Activated CD4-positive, alpha-beta memory T cell treated with anti-CD3 and anti-CD28 coated beads, Interleukin-2, amount 10 ng/mL, durations not matched to agents 7 days and 5 days (primary cell): ENCODE measurements around the gene SLC18A3. TPM values are rescaled to one million over a fixed set of nuclear protein-coding genes. Genes with fewer than 3 reads are reported as not detected.

Source experiments
- CTCF ChIA-PET: fragments of 350-600 bp; sonication (Branson Sonifier 250); formaldehyde crosslinking; loops from one replicate; lab custom pipeline; 2021; ENCODE audit warnings: antibody characterized with exemption, inconsistent platforms; lab: Charles Lee
- POLR2A ChIA-PET: fragments of 350-600 bp; sonication (Branson Sonifier 250); formaldehyde crosslinking; loops from one replicate; lab custom pipeline; 2021; ENCODE audit warnings: antibody characterized with exemption; lab: Charles Lee
- DNase-seq: peaks from one replicate; pipeline ENCODE4 v3.0.0-alpha.2; 2020
- H3K27ac Mint-ChIP-seq: one replicate; pipeline ENCODE4 v1.8.0; 2021; ENCODE audit warnings: mild to moderate bottlenecking, mixed read lengths
- H3K27me3 Mint-ChIP-seq: one replicate; pipeline ENCODE4 v1.8.0; 2021; ENCODE audit warnings: mixed read lengths
- H3K36me3 Mint-ChIP-seq: one replicate; pipeline ENCODE4 v1.8.0; 2021; ENCODE audit warnings: low read depth, mixed read lengths
- H3K4me1 Mint-ChIP-seq: one replicate; pipeline ENCODE4 v1.8.0; 2021; ENCODE audit warnings: mixed read lengths
- H3K4me3 Mint-ChIP-seq: one replicate; pipeline ENCODE4 v1.8.0; 2021; ENCODE audit warnings: mild to moderate bottlenecking, mixed read lengths
- H3K9me3 Mint-ChIP-seq: one replicate; pipeline ENCODE4 v1.8.0; 2021; ENCODE audit warnings: mixed read lengths
- total RNA-seq, 2 experiments: library from RNA; stranded (reverse); gene quantifications; one replicate each; pipeline ENCODE4 v1.2.3, GENCODE V29; 2021

Gene SLC18A3
- total RNA-seq, 2 experiments from 2014 or later: not detected

DNA sequence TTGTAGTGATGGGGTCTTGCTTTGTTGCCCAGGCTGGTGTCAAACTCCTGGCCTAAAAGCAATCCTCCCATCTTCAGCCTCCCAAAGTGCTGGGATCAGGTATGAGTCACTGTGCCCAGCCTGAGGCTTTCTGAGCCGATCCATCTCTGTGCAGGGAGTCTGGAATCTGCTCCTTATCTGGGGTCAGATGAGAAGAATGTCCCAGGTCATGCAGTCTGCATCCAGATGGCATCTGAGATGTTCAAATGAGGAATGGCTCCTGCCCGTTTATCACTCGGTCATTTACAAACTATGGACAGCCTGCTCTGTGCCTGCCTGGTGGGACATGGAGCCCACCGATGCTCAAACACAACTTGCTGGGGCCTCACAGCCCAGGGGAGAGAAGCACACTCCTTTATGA lies 11.1 kb upstream of the SLC18A3 start:
- H3K9me3 Mint-ChIP-seq: no peaks in the 10 kb centered on the region
- ChIA-PET POLR2A (no interaction called here), CTCF (no interaction called here)
- H3K4me1 Mint-ChIP-seq: no peaks in the 10 kb centered on the region
- no peak overlapping the region for H3K27ac Mint-ChIP-seq
- no peak for DNase-seq
- no peak overlapping the region for H3K4me3 Mint-ChIP-seq
- no peaks in the 10 kb centered on the region for H3K36me3 Mint-ChIP-seq
- peaks cover 3% of the 10 kb centered on the region for H3K27me3 Mint-ChIP-seq

DNA sequence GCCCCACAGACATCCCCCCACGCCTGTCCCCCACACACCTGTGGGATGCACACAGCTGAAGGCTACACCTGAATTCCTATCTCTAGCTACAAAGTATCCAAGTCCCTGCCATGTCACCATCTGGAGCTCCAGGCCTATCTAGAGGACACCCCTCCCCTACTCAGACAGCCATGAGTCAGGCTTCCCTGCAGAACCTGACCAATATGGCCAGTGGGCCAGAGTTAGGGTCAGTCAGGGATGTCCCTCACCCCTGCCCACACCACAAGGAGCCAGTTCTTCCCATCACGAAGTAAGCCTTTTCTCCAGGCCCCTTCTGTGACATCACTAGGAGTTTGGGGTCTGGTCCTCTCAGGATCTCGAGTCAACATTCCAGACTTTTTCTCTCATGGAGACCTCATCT lies 10.6 kb upstream of the SLC18A3 start:
- ChIA-PET POLR2A (no interaction called here), CTCF (no interaction called here)
- no peak for DNase-seq
- no peaks in the 10 kb centered on the region for H3K36me3 Mint-ChIP-seq
- peaks cover 3% of the 10 kb centered on the region for H3K27me3 Mint-ChIP-seq
- no peaks in the 10 kb centered on the region for H3K9me3 Mint-ChIP-seq
- no peak overlapping the region for H3K4me3 Mint-ChIP-seq
- no peak overlapping the region for H3K27ac Mint-ChIP-seq
- no peaks in the 10 kb centered on the region for H3K4me1 Mint-ChIP-seq

DNA sequence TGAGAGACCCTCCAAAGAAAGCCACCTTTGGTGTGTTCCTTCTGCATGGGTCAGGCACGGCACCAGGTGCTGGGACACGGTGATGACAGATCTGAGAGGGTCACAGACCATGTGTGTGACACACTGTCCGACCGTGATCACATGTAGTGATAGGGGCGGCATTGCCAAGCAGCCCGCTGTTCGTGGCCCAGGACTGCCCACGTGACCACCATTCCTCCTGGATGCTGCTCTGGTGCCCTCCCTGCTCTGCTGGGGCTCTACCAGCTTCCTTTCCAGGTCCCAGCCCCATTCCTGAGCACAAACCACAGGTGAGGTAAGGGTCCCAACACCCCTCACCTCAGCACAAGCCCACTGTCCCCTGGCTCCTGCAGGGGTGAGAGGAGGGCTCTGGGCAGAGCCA lies 10.1 kb upstream of the SLC18A3 start:
- Mint-ChIP-seq H3K4me1 (no peaks in the 10 kb centered on the region), H3K36me3 (no peaks in the 10 kb centered on the region), H3K4me3 (no peak overlapping the region), H3K27ac (no peak overlapping the region), H3K9me3 (no peaks in the 10 kb centered on the region), H3K27me3 (peaks cover 3% of the 10 kb centered on the region)
- CTCF ChIA-PET: no interaction called here
- POLR2A ChIA-PET: no interaction called here
- no peak for DNase-seq

GRCh38 chr10:49600781-49601400 lies 9.2 kb upstream of the SLC18A3 start:
- Mint-ChIP-seq H3K27ac (no peak overlapping the region), H3K27me3 (peaks cover 3% of the 10 kb centered on the region), H3K4me1 (no peaks in the 10 kb centered on the region), H3K9me3 (no peaks in the 10 kb centered on the region), H3K4me3 (no peak overlapping the region), H3K36me3 (no peaks in the 10 kb centered on the region)
- DNase-seq: peak; percentile 5
- ChIA-PET CTCF (no interaction called here), POLR2A (no interaction called here)

- DNase-seq: peak; percentile 8
- peaks cover 3% of the 10 kb centered on the region for H3K4me1 Mint-ChIP-seq
- H3K27ac Mint-ChIP-seq: no peak overlapping the region
- ChIA-PET POLR2A (no interaction called here), CTCF (no interaction called here)
- H3K36me3 Mint-ChIP-seq: no peaks in the 10 kb centered on the region
- no peak overlapping the region for H3K4me3 Mint-ChIP-seq
- H3K9me3 Mint-ChIP-seq: no peaks in the 10 kb centered on the region
- H3K27me3 Mint-ChIP-seq: peaks cover 5% of the 10 kb centered on the region
Measured at GRCh38 chr10:49601857-49602256, 8.3 kb upstream of the SLC18A3 start.

- H3K27me3 Mint-ChIP-seq: peaks cover 11% of the 10 kb centered on the region
- CTCF ChIA-PET: interaction anchor here (1.0 kb wide), 1 partner anchor 9 kb away, joined by 3 read pairs; no protein-coding TSS in a partner anchor
Measured at GRCh38 chr10:49602380-49603023, 7.6 kb upstream of the SLC18A3 start.

GRCh38 chr10:49605216-49605938 lies 4.7 kb upstream of the SLC18A3 start:
- Mint-ChIP-seq H3K27ac (no peak overlapping the region), H3K4me1 (peaks cover 3% of the 10 kb centered on the region), H3K27me3 (peaks cover 31% of the 10 kb centered on the region), H3K9me3 (no peaks in the 10 kb centered on the region), H3K4me3 (no peak overlapping the region), H3K36me3 (no peaks in the 10 kb centered on the region)
- peak; percentile 5 for DNase-seq
- POLR2A ChIA-PET: no interaction called here
- CTCF ChIA-PET: no interaction called here

More at GRCh38 chr10:49602380-49603023, 7.6 kb upstream of the SLC18A3 start:
- POLR2A ChIA-PET: no interaction called here
- no peaks in the 10 kb centered on the region for H3K36me3 Mint-ChIP-seq
- H3K27ac Mint-ChIP-seq: no peak overlapping the region
- no peak overlapping the region for H3K4me3 Mint-ChIP-seq
- no peaks in the 10 kb centered on the region for H3K9me3 Mint-ChIP-seq
- DNase-seq: no peak
- peaks cover 3% of the 10 kb centered on the region for H3K4me1 Mint-ChIP-seq

DNA sequence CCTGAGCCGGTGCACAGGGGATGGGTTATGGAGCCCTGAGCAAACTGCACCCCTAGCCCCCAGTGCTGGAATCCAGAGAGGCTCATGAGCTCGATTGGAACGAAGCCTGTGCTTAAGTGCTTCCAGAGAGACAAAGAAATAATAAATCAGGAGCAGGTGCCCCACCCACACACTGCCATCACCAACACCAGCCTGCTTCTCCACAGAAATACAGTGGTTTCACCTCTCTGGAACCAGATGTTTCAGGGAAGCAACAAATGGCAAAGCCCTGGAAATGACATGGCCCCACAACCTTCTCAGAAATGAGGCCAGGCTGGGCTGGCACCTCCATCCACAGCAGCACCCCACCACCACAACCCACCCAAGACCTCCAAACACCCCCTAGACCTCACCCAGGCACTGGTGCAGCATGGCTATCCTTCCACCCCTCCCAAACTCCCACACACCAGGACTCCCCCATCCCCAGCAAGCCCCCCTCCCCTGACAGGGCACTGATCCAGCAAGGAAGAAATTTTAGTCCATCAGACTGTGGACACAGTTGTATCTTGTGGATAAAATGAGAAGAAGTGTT lies 4.1 kb upstream of the SLC18A3 start:
- ChIA-PET POLR2A (interaction anchor here (0.7 kb wide), 1 partner anchor 673 kb away, joined by 3 read pairs; no protein-coding TSS in a partner anchor), CTCF (interaction anchor here (1.0 kb wide), 1 partner anchor 13 kb away, joined by 6 read pairs; no protein-coding TSS in a partner anchor)
- H3K36me3 Mint-ChIP-seq: no peaks in the 10 kb centered on the region
- H3K27me3 Mint-ChIP-seq: peaks cover 33% of the 10 kb centered on the region
- H3K27ac Mint-ChIP-seq: no peak overlapping the region
- peaks cover 3% of the 10 kb centered on the region for H3K4me1 Mint-ChIP-seq
- no peaks in the 10 kb centered on the region for H3K9me3 Mint-ChIP-seq
- no peak overlapping the region for H3K4me3 Mint-ChIP-seq
- DNase-seq: peak; percentile 7

DNA sequence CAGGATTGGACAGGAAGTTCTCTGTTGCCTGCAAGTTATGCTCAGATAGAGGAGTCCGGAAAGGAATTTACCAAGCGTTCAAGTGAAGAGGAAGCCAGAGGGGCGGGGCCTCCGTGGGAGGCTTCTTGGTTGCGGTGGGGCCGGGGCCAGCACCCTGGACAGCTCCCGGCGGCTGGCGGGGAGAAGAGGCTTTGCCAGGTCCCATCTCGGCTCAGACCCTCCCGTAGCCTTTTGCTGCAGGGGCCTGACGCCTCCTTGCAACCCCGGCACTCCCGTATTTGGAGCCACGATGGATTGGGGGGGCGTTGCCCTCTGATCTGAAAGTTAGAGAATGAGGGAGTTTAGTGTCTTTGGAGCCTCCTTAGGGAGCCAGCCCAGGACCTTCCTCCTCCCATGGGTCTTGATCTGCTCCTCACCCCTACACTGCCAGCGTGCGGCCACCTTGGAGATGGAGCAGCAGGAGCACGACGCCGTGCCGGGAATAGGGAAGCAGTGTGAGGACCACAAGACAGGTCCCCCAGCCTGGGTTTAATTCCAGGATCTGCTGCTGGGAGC lies 3.1 kb upstream of the SLC18A3 start:
- peak; percentile 82 for DNase-seq
- Mint-ChIP-seq H3K27ac (no peak overlapping the region), H3K27me3 (peaks cover 43% of the 10 kb centered on the region), H3K4me3 (no peak overlapping the region), H3K4me1 (peaks cover 3% of the 10 kb centered on the region), H3K36me3 (peaks cover 5% of the 10 kb centered on the region), H3K9me3 (no peaks in the 10 kb centered on the region)
- CTCF ChIA-PET: interaction anchor here (1.0 kb wide), 1 partner anchor 14 kb away, joined by 6 read pairs; no protein-coding TSS in a partner anchor
- POLR2A ChIA-PET: interaction anchor here (0.7 kb wide), 1 partner anchor 672 kb away, joined by 3 read pairs; no protein-coding TSS in a partner anchor

DNA sequence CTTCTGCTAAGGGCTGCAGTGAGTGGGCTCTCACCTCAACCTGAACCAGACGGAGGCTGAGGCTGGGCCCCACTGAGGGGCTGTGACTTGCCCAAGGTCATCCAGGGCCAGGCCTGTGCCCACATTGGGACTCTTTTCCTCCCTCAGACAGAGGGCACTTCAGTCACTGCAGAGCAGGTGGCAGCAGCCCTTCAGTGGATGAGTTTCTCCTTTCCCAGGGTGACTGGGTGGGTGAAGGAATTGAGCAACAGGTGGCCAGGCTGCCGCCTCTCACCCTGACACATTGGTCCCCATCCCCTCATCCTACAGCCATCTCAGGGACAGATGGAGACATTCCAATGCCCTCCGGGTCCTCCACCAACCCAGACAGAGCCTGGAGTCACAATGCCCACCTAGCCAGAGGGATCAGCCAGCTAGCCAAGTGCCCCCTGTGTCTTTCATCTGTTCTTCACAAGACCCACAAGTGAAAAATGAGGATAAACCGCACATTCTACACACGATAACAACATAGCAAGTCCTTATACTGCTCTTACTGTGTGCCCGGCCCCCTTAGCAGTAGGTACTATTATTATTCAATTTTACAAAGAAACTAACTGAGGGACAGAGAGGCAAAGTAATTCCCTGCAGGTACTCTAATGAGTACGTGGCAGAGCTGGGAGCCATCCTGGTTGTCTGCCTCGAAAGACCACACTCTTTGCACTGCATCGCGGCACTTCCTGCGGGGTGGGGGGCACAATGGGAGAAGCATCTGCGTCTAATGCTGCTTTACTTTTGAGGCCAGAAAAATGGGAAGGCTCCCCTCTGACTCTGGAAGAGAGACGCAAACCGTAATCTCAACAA lies 1.7 kb upstream of the SLC18A3 start:
- Mint-ChIP-seq H3K4me1 (peaks cover 5% of the 10 kb centered on the region), H3K9me3 (no peaks in the 10 kb centered on the region), H3K4me3 (no peak overlapping the region), H3K36me3 (peaks cover 12% of the 10 kb centered on the region), H3K27ac (peak overlapping the region; percentile 21), H3K27me3 (peaks cover 56% of the 10 kb centered on the region)
- CTCF ChIA-PET: no interaction called here
- POLR2A ChIA-PET: no interaction called here
- DNase-seq: no peak

DNA sequence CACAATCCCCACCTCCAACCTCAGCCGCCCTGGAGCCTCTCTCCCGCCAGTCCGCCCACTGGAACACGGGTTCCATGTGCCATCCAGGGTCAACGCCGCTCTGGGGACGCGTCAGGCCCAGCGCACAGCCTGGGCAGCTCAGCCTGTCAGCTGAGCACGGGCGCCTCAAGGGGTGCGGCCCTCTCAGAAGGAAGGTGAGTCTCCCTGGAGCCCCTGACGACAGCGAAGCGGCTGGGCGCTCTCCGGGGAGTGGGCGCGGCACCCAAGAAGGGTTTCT lies 1.2 kb upstream of the SLC18A3 start:
- Mint-ChIP-seq H3K27me3 (peaks cover 59% of the 10 kb centered on the region), H3K4me1 (peaks cover 5% of the 10 kb centered on the region), H3K4me3 (no peak overlapping the region), H3K27ac (no peak overlapping the region), H3K36me3 (peaks cover 12% of the 10 kb centered on the region), H3K9me3 (no peaks in the 10 kb centered on the region)
- DNase-seq: no peak
- ChIA-PET POLR2A (no interaction called here), CTCF (no interaction called here)

GRCh38 chr10:49609283-49610113 lies 612 bp upstream of the SLC18A3 start:
- Mint-ChIP-seq H3K27me3 (peaks cover 62% of the 10 kb centered on the region), H3K27ac (no peak overlapping the region), H3K4me3 (no peak overlapping the region), H3K4me1 (peaks cover 5% of the 10 kb centered on the region), H3K36me3 (peaks cover 12% of the 10 kb centered on the region), H3K9me3 (no peaks in the 10 kb centered on the region)
- no peak for DNase-seq
- ChIA-PET CTCF (no interaction called here), POLR2A (no interaction called here)
